CD4-positive, CD25-positive, alpha-beta regulatory T cell (primary cell): ENCODE data around the gene PSMA1. TPM values are rescaled to one million over a fixed set of nuclear protein-coding genes. Genes with fewer than 3 reads are reported as not detected.

Experiments
- ATAC-seq, 2 donors: fragments of 150-1000 bp; cut with Tn5 transposase; one replicate each; pipeline ENCODE4 v1.10.0; 2021; ENCODE audit warnings: low read depth in 2 of 2, moderate number of reproducible peaks in 2 of 2, moderate library complexity in 1 of 2
- DNase-seq, 3 donors: peaks; one replicate each; pipeline versions ENCODE4 v3.0.0 to v3.0.0-alpha.2; 2012 to 2022; ENCODE audit warnings: mixed read lengths in 1 of 3
- H3K27ac ChIP-seq: one replicate; pipeline ENCODE4 v1.7.0; 2013; ENCODE audit warnings: mild to moderate bottlenecking, low read length; ENCODE audit not compliant: insufficient read depth, poor library complexity, severe bottlenecking
- H3K27me3 ChIP-seq: one replicate; pipeline ENCODE4 v1.7.0; 2013; ENCODE audit warnings: low read length; ENCODE audit not compliant: control insufficient read depth, insufficient read depth
- H3K36me3 ChIP-seq: one replicate; pipeline ENCODE4 v1.7.0; 2013; ENCODE audit warnings: mild to moderate bottlenecking, low read length, moderate library complexity; ENCODE audit not compliant: control insufficient read depth, insufficient read depth
- H3K4me1 ChIP-seq: 2 replicates; pipeline ENCODE4 v1.7.0; 2013; ENCODE audit warnings: mild to moderate bottlenecking, low read length; ENCODE audit not compliant: insufficient read depth, control insufficient read depth, poor library complexity, severe bottlenecking
- H3K4me3 ChIP-seq: one replicate; pipeline ENCODE4 v1.7.0; 2013; ENCODE audit warnings: low read depth, mild to moderate bottlenecking, low read length, moderate library complexity
- H3K9me3 ChIP-seq, 2 experiments: 1 replicate in 1 of 2; 2 replicates in 1 of 2; pipeline ENCODE4 v1.7.0; 2013; ENCODE audit warnings: low read length in 2 of 2, mild to moderate bottlenecking in 1 of 2, moderate library complexity in 1 of 2; ENCODE audit not compliant: control insufficient read depth in 2 of 2
- H3K27ac Mint-ChIP-seq, 3 donors: one replicate each; pipeline ENCODE4 v1.8.0; 2020 to 2022; ENCODE audit warnings: mild to moderate bottlenecking in 3 of 3, mixed read lengths in 3 of 3, moderate library complexity in 2 of 3
- H3K27me3 Mint-ChIP-seq: one replicate; pipeline ENCODE4 v1.8.0; 2022; ENCODE audit warnings: mild to moderate bottlenecking, mixed read lengths
- H3K36me3 Mint-ChIP-seq: one replicate; pipeline ENCODE4 v1.8.0; 2020; ENCODE audit warnings: mixed read lengths
- H3K4me1 Mint-ChIP-seq, 4 donors: one replicate each; pipeline ENCODE4 v1.8.0; 2020 to 2022; ENCODE audit warnings: mixed read lengths in 4 of 4, mild to moderate bottlenecking in 1 of 4
- H3K4me3 Mint-ChIP-seq, 4 donors: one replicate each; pipeline ENCODE4 v1.8.0; 2020 to 2022; ENCODE audit warnings: mild to moderate bottlenecking in 4 of 4, mixed read lengths in 4 of 4, moderate library complexity in 3 of 4
- H3K9me3 Mint-ChIP-seq, 7 donors: one replicate each; pipeline ENCODE4 v1.8.0; 2020 to 2022; ENCODE audit warnings: mixed read lengths in 7 of 7, mild to moderate bottlenecking in 3 of 7, moderate library complexity in 2 of 7
- polyA plus RNA-seq, 4 donors: library from polyadenylated mRNA; unstranded; fragments of 300-500 nt; fragmentation: Illumina TruSeq; gene quantifications; one replicate each; pipeline ENCODE4 v1.2.3, GENCODE V29; 2021
- total RNA-seq: library from RNA; stranded (reverse); gene quantifications from one replicate; pipeline ENCODE4 v1.2.3, GENCODE V29; 2022

PSMA1 gene
- total and polyA plus RNA-seq, 5 donors from 2014 or later, result 163 to 224 (median 190) TPM

DNA sequence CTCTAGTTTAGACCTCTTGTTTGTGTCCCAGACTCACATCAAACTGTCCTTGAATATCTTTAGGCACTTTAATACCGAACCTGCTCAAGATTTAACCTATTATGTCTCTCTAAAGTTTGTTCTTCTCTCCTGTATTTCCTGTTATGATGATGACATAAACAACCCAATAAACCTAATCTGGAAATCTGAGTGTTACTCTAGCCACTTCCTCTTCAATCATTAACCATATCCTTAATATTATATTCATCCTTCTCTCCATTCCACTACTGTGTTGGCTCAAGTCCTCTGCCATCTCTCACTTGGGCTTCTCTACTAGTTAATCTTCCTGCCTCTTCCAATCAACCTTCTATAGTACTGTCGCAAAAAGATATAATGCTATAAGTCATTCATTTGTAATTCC, 56.6 kb downstream of the PSMA1 start:
- Histone ChIP-seq H3K4me1 (peaks cover 15% of the 10 kb centered on the region), H3K27me3 (no peaks in the 10 kb centered on the region), H3K9me3 (no peaks in the 10 kb centered on the region), H3K36me3 (peaks cover 97% of the 10 kb centered on the region), H3K4me3 (peak overlapping the region; percentile 26), H3K27ac (no peak overlapping the region)
- Mint-ChIP-seq H3K9me3 (no peaks in the 10 kb centered on the region), H3K27me3 (no peaks in the 10 kb centered on the region), H3K4me1 (peaks cover 12 to 16% (median 14%) of the 10 kb centered on the region in 4 donors), H3K27ac (no peak overlapping the region), H3K4me3 (no peak overlapping the region), H3K36me3 (peaks cover 32% of the 10 kb centered on the region)
- DNase-seq (no peak), ATAC-seq (no peak)

DNA sequence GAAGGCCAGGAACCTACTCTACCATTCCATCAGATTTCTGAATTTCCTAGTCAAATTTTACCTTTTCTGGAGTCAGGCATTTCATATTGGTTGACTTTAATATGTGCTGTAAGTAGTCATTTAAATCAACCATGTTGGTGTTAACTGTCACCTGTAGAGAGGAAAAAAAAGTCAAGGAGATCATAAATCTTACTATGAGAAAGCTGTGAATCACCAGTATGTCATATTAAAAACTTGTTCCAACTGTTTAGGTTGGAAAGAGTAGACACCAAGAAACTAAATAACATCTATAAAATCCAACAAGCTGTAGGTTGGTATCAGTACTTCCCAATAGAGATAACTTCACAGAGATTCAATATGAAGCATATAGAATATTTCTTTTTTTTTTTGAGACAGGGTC, 60.0 kb downstream of the PSMA1 start:
- peaks cover 2 to 4% (median 3%) of the 10 kb centered on the region in 4 donors for H3K4me1 Mint-ChIP-seq
- no peaks in the 10 kb centered on the region for H3K9me3 Mint-ChIP-seq
- H3K4me3 Mint-ChIP-seq, result no peak overlapping the region
- DNase-seq (no peak), ATAC-seq (no peak)
- Histone ChIP-seq H3K4me3 (no peak overlapping the region), H3K27ac (no peak overlapping the region), H3K9me3 (no peaks in the 10 kb centered on the region), H3K4me1 (peaks cover 15% of the 10 kb centered on the region), H3K36me3 (peaks cover 87% of the 10 kb centered on the region), H3K27me3 (no peaks in the 10 kb centered on the region)
- H3K27me3 Mint-ChIP-seq, result no peaks in the 10 kb centered on the region
- peaks cover 32% of the 10 kb centered on the region for H3K36me3 Mint-ChIP-seq
- H3K27ac Mint-ChIP-seq, result peak overlapping the region in 2 of 3 donors; percentile 62 to 71

DNA sequence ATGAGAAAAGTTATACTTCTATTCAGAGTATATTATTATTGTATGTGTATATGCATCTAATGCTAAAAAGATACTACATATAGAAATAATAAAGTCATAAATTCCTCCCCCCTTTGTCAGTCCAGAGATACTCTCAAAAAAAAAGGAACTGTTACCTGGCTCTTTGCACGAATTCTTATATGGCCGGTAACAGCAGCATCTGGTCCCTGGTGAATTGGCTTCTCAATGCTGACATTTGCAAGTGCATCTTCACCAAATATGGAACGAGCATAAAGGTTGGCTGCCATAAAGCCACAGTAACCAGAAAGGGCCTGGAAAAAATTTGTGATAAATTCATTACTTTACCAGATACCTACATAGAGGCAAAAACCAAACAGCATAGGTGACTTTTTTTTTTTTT, 61.8 kb downstream of the PSMA1 start:
- Mint-ChIP-seq H3K4me3 (no peak overlapping the region), H3K9me3 (no peaks in the 10 kb centered on the region), H3K36me3 (peaks cover 32% of the 10 kb centered on the region), H3K4me1 (peaks cover 2 to 7% (median 4%) of the 10 kb centered on the region in 4 donors), H3K27ac (no peak overlapping the region), H3K27me3 (no peaks in the 10 kb centered on the region)
- Histone ChIP-seq H3K4me3 (no peak overlapping the region), H3K9me3 (no peaks in the 10 kb centered on the region), H3K4me1 (peaks cover 2% of the 10 kb centered on the region), H3K27me3 (no peaks in the 10 kb centered on the region), H3K27ac (no peak overlapping the region), H3K36me3 (peaks cover 71% of the 10 kb centered on the region)
- ATAC-seq, result no peak
- no peak for DNase-seq

DNA sequence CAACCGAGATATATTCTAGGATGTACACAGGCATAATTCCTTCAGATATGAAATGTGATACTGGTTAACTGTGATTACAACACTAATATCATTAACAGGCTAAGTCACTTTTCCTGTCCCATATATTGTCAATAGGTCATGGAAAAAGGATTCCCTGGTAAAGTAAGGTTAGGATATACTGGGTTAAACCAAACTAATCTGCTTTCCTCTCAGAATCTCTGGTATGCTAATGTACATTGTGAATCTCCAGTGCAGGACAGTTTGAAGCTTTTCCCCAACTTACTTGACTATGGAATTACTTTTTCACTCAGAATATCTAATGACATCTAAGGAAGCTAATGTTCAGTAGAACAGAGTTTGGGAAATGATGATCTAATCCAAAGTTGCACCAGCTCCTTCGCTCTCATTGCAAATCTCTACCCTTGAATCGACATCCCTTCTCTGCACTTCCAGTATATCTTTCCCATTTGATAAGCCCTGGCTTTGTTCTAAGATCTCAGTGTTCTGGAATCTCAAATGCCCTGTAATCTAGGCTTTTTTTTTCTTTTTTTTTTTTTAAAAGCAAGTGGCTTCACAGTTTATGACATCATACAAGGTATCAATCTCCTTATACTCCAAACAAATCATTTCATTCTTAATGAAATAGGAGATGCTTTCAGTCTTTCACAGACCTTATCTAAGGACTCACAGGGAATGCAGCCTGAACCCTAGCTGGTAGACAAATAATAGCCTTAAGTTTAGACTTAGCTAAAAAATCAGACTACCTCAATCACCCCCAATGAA, 64.3 kb downstream of the PSMA1 start:
- peaks cover 46% of the 10 kb centered on the region for H3K36me3 ChIP-seq
- Mint-ChIP-seq H3K27ac (peak overlapping the region in 1 of 3 donors; percentile 76), H3K4me1 (peaks cover 4 to 14% (median 10%) of the 10 kb centered on the region in 4 donors), H3K4me3 (no peak overlapping the region), H3K36me3 (peaks cover 38% of the 10 kb centered on the region), H3K27me3 (no peaks in the 10 kb centered on the region), H3K9me3 (no peaks in the 10 kb centered on the region)
- no peak for ATAC-seq
- H3K4me3 ChIP-seq, result no peak overlapping the region
- no peaks in the 10 kb centered on the region for H3K27me3 ChIP-seq
- DNase-seq, result no peak
- H3K27ac ChIP-seq, result no peak overlapping the region
- peaks cover 5% of the 10 kb centered on the region for H3K4me1 ChIP-seq
- no peaks in the 10 kb centered on the region for H3K9me3 ChIP-seq

Other genes with a start within 250 kb of the PSMA1 start
- gene RRAS2, start 161.2 kb downstream of the PSMA1 start, total RNA-seq, result 13.9 TPM
- gene RRAS2, start 161.2 kb downstream of the PSMA1 start, polyA plus RNA-seq, result 1 to 10 TPM; 1.8 to 4.9 (median 4.1) TPM
- 66.1 TPM for gene COPB1, start 20.6 kb downstream of the PSMA1 start, total RNA-seq
- 10 to 100 TPM; 70.3 to 94.9 (median 80.4) TPM for gene COPB1, start 20.6 kb downstream of the PSMA1 start, polyA plus RNA-seq
- gene PDE3B, start 123.4 kb upstream of the PSMA1 start, total RNA-seq, result 99.5 TPM
- gene PDE3B, start 123.4 kb upstream of the PSMA1 start, polyA plus RNA-seq, result 10 to 100 TPM; 32.8 to 62.4 (median 49.1) TPM